K562 (cell line): ENCODE data around the gene U2SURP. TPM values are rescaled to one million over a fixed set of nuclear protein-coding genes. Genes with fewer than 3 reads are reported as not detected.

ENCODE experiments used
- ATAC-seq: fragments of 200-7000 bp; cut with Tn5 transposase; 3 replicates; pipeline ENCODE4 v1.9.1; 2020; ENCODE audit warnings: moderate library complexity
- BruUV-seq: library from RNA; stranded (reverse); fragments of 400-500 nt; replicated peaks from 2 replicates; lab custom pipeline; 2021; lab: Mats Ljungman, UMichigan
- CTCF ChIA-PET: fragments of 300-600 bp; formaldehyde crosslinking; extraction: SDS; loops from one replicate; lab custom pipeline; 2021; ENCODE audit warnings: low intra/inter-chr PET ratio; lab: Yijun Ruan, JAX
- POLR2A ChIA-PET: fragments of 300-600, 350-650 bp; sonication (Branson Sonifier 250); formaldehyde crosslinking; extraction: SDS; loops from one replicate; lab custom pipeline; 2021; ENCODE audit warnings: antibody characterized with exemption, inconsistent platforms; lab: Yijun Ruan, JAX
- DNase-seq, 4 experiments: peaks; one replicate each; pipeline versions ENCODE4 v3.0.0 to v3.0.0-alpha.2; 2011 to 2018; ENCODE audit warnings: low spot score in 3 of 4, mixed read lengths in 3 of 4; ENCODE audit errors: extremely low read depth in 1 of 4
- FAIRE-seq: peaks from 2 replicates; lab custom pipeline; 2011; peaks lifted over from hg19 to GRCh38; lab: Jason Lieb, UNC
- H2AFZ ChIP-seq: 2 replicates; pipeline ENCODE4 v1.6.0; 2011; ENCODE audit warnings: low read depth, low read length, control low read depth, inconsistent platforms
- H3K27ac ChIP-seq: fragments of 200-600 bp; 3 replicates; pipeline ENCODE4 v1.8.0; 2011; ENCODE audit warnings: low read depth, mild to moderate bottlenecking, control low read depth, inconsistent platforms, low read length, moderate library complexity, mixed read lengths; ENCODE audit errors: extremely low read depth
- H3K27me3 ChIP-seq, 2 experiments: fragments of 300-600 bp in 1 of 2; 2 replicates in 1 of 2; 3 replicates in 1 of 2; pipeline versions ENCODE4 v1.6.0 to v1.8.0; 2011; ENCODE audit warnings: inconsistent platforms in 2 of 2, low read length in 2 of 2, mild to moderate bottlenecking in 1 of 2, mixed read lengths in 1 of 2, moderate library complexity in 1 of 2; ENCODE audit not compliant: control insufficient read depth in 2 of 2, insufficient read depth in 2 of 2
- H3K36me3 ChIP-seq: fragments of 300-600 bp; 3 replicates; pipeline ENCODE4 v1.8.0; 2011; ENCODE audit warnings: mild to moderate bottlenecking, low read length, inconsistent platforms; ENCODE audit not compliant: control insufficient read depth, insufficient read depth
- H3K4me1 ChIP-seq, 2 experiments: fragments of 200-600 bp in 1 of 2; replicated peaks in 1 of 2; 2 replicates in 1 of 2; 3 replicates in 1 of 2; pipeline versions ENCODE4 v1.5.1 to v1.8.0; 2011; ENCODE audit warnings: inconsistent platforms in 2 of 2, low read length in 2 of 2, mild to moderate bottlenecking in 1 of 2, mixed read lengths in 1 of 2, moderate library complexity in 1 of 2; ENCODE audit not compliant: control insufficient read depth in 2 of 2, insufficient read depth in 2 of 2
- H3K4me2 ChIP-seq: 2 replicates; pipeline ENCODE4 v1.6.1; 2011; ENCODE audit warnings: low read length, control low read depth, inconsistent platforms, mixed read lengths; ENCODE audit not compliant: insufficient read depth
- H3K4me3 ChIP-seq: fragments of 200-600 bp; sonication (generic), shearing (Covaris generic); 2 replicates; pipeline ENCODE4 v1.5.1; 2016; ENCODE audit warnings: control low read depth, inconsistent platforms
- H3K79me2 ChIP-seq: fragments of 200-600 bp; 3 replicates; pipeline ENCODE4 v1.8.0; 2011; ENCODE audit warnings: low read length, inconsistent platforms; ENCODE audit not compliant: control insufficient read depth, insufficient read depth
- H3K9ac ChIP-seq, 2 experiments: 2 replicates each; pipeline versions ENCODE4 v1.6.0 to v1.6.1; 2011; ENCODE audit warnings: low read depth in 2 of 2, low read length in 2 of 2, control low read depth in 1 of 2, inconsistent platforms in 1 of 2, mild to moderate bottlenecking in 1 of 2, mixed read lengths in 1 of 2; ENCODE audit not compliant: insufficient read depth in 1 of 2
- H3K9me1 ChIP-seq: one replicate; pipeline ENCODE4 v1.6.0; 2011; ENCODE audit warnings: inconsistent platforms, mild to moderate bottlenecking, low read length, moderate library complexity; ENCODE audit not compliant: control insufficient read depth, insufficient read depth
- H3K9me3 ChIP-seq: replicated peaks from 2 replicates; pipeline ENCODE4 v1.5.1; 2011; ENCODE audit warnings: low read depth, low read length, inconsistent platforms; ENCODE audit not compliant: control insufficient read depth, insufficient read depth
- H4K20me1 ChIP-seq: replicated peaks from 2 replicates; pipeline ENCODE4 v1.6.1; 2011; ENCODE audit warnings: low read length, inconsistent platforms, mixed read lengths; ENCODE audit not compliant: control insufficient read depth, insufficient read depth
- BCOR ChIP-seq: fragments of 450-650 bp; IDR thresholded peaks from 2 replicates; pipeline ENCODE4 v1.6.1; 2016
- CCAR2 ChIP-seq: fragments of 200-400 bp; formaldehyde crosslinking; IDR thresholded peaks from 2 replicates; pipeline ENCODE4 v1.6.1; 2017; ENCODE audit warnings: mild to moderate bottlenecking, low read depth, low read length
- ETS1 ChIP-seq: conservative IDR thresholded peaks from 2 replicates; pipeline ENCODE4 v1.6.1; 2011; ENCODE audit warnings: low read depth, mild to moderate bottlenecking, low read length; ENCODE audit not compliant: control insufficient read depth
- HDAC2 ChIP-seq: fragments of 450-650 bp; IDR thresholded peaks from 2 replicates; pipeline ENCODE4 v1.6.1; 2016; ENCODE audit warnings: mild to moderate bottlenecking
- RB1 ChIP-seq: fragments of 450-650 bp; IDR thresholded peaks from 2 replicates; pipeline ENCODE4 v1.6.1; 2017; ENCODE audit warnings: low read depth, mild to moderate bottlenecking
- RBM25 ChIP-seq: fragments of 200-400 bp; formaldehyde crosslinking; IDR thresholded peaks from 2 replicates; pipeline ENCODE4 v1.6.1; 2018; ENCODE audit warnings: low read length, low read depth, moderate library complexity; ENCODE audit not compliant: severe bottlenecking
- USF2 ChIP-seq: sonication (generic); formaldehyde crosslinking; IDR thresholded peaks from 2 replicates; pipeline ENCODE4 v1.5.0; 2020; ENCODE audit warnings: missing genetic modification reagents
- ZNF224 ChIP-seq: sonication (generic); formaldehyde crosslinking; IDR thresholded peaks from 2 replicates; pipeline ENCODE4 v1.8.0; 2022; ENCODE audit warnings: mild to moderate bottlenecking, missing genetic modification reagents
- ZNF395 ChIP-seq: fragments of 200-800 bp; sonication (Bioruptor generic); IDR thresholded peaks from 2 replicates; pipeline ENCODE4 v1.6.1; 2017; ENCODE audit warnings: missing genetic modification characterization, missing compliant biosample characterization
- WGBS: fragments of 100-300 bp; shearing (Covaris generic); methylation state at CpG from one replicate; pipeline ENCODE4 v1.1.6; 2016; ENCODE audit warnings: low coverage, mixed read lengths; ENCODE audit not compliant: insufficient coverage; ENCODE audit errors: missing lambda C conversion rate; 5-methylcytosine and 5-hydroxymethylcytosine counted together
- in situ Hi-C: fragments of 300-500 bp; cut with MboI; formaldehyde crosslinking; loops from 4 replicates; pipeline ENCODE4 v1.15.0; 2018; ENCODE audit warnings: inconsistent platforms, mixed read lengths
- intact Hi-C: fragments of 100-400 bp; cut with micrococcal nuclease; formaldehyde crosslinking; loops from 2 replicates; pipeline ENCODE4 v1.14.2; 2022
- polyA plus RNA-seq, 8 experiments: library from polyadenylated mRNA; depleted of rRNA in 4 of 8; stranded (reverse) in 5 of 8; unstranded in 3 of 8; fragments of >200 nt; fragmentation: Nextera tagmentation in 2 of 8; fragmentation: Illumina TruSeq in 1 of 8; extraction: Ambion mirVana in 2 of 8; extraction: Trizol in 1 of 8; gene quantifications; 2 replicates each; pipeline versions ENCODE4 v1.2.1 to v1.2.3, GENCODE V29; 2011 to 2014; ENCODE audit warnings: inconsistent platforms in 1 of 8, missing spikeins in 1 of 8
- total RNA-seq, 7 experiments: library from RNA; depleted of rRNA in 6 of 7; stranded (reverse); fragments of >200 nt in 6 of 7; fragmentation: Illumina TruSeq in 2 of 7; extraction: Trizol in 2 of 7; gene quantifications; 2 replicates each; pipeline versions ENCODE4 v1.2.1 to v1.2.3, GENCODE V29; 2011 to 2021; ENCODE audit warnings: low replicate concordance in 1 of 7

Gene U2SURP
- total and polyA plus RNA-seq, 9 of the 15 experiments (the other 6 are each of a cell fraction or from before 2014, with no cell fraction given): 128 to 322 (median 191) TPM

GRCh38 chr3:143089965-143090364 is 88.6 kb downstream of the U2SURP start:
- Histone ChIP-seq H3K4me3 (no peak overlapping the region), H4K20me1 (no peaks in the 10 kb centered on the region), H3K4me1 (peaks cover 0 to 14% of the 10 kb centered on the region in 2 experiments; a peak in 2 of 5 replicates), H3K27ac (no peak overlapping the region), H3K79me2 (no peaks in the 10 kb centered on the region), H3K9me1 (no peaks in the 10 kb centered on the region), H3K9ac (no peak overlapping the region), H2AFZ (no peak overlapping the region), H3K36me3 (no peaks in the 10 kb centered on the region), H3K27me3 (no peaks in the 10 kb centered on the region), H3K4me2 (no peak overlapping the region), H3K9me3 (no peaks in the 10 kb centered on the region)
- ATAC-seq (no peak), DNase-seq (no peak), FAIRE-seq (no peak)
- WGBS: 100% methylated on average over 2 of the region's 4 CpGs
- ChIA-PET POLR2A (no interaction called here), CTCF (no interaction called here)
- intact Hi-C loops: no loop called here
- in situ Hi-C loops: no loop called here
- BruUV-seq: no TSS peak
- TF ChIP-seq RB1: no peak
- TF ChIP-seq ETS1: no peak
- TF ChIP-seq ZNF224: no peak
- TF ChIP-seq BCOR: peak; percentile 69; the same call in 1 of the 2 replicates
- TF ChIP-seq USF2 (CRISPR knock-in tag): no peak
- TF ChIP-seq RBM25: peak; percentile 62
- TF ChIP-seq ZNF395 (CRISPR knock-in tag): no peak
- TF ChIP-seq CCAR2: no peak
- no peak for TF ChIP-seq HDAC2
